Measurements from ENCODE around the gene MAP3K4. TPM values are rescaled to one million over a fixed set of nuclear protein-coding genes. Genes with fewer than 3 reads are reported as not detected.

MAP3K4 gene
- polyA plus RNA-seq, 3 donors: 3.2 to 12.3 (median 3.5) TPM

GRCh38 chr6:161116554-161116953 lies 125.0 kb downstream of the MAP3K4 start:
- no peaks in the 10 kb centered on the region for H3K27me3 Mint-ChIP-seq (ENCODE audit: low read depth in 3 of 3)
- H3K9me3 Mint-ChIP-seq: peaks cover 0 to 7% (median 5%) of the 10 kb centered on the region in 7 donors
- no peaks in the 10 kb centered on the region for H3K27me3 ChIP-seq (ENCODE audit: control insufficient read depth in 2 of 2, insufficient read depth in 2 of 2, low read length in 2 of 2)
- peaks cover 39 to 64% of the 10 kb centered on the region in 2 donors for H3K36me3 ChIP-seq (replicated peaks in 1 of 2; ENCODE audit: control insufficient read depth in 1 of 2, insufficient read depth in 2 of 2, low read length in 2 of 2)
- no peaks in the 10 kb centered on the region for H3K9me3 ChIP-seq (replicated peaks in 1 of 2; ENCODE audit: control insufficient read depth in 1 of 2, insufficient read depth in 1 of 2, low read length in 2 of 2)
- WGBS (ENCODE audit: insufficient coverage): 93% methylated on average over 3 of the region's 4 CpGs
- H4K20me1 ChIP-seq (ENCODE audit: insufficient read depth, low read length): no peaks in the 10 kb centered on the region
- H3K4me3 ChIP-seq (replicated peaks in 1 of 3; ENCODE audit: low read depth in 2 of 3, low read length in 3 of 3): no peak overlapping the region
- peaks cover 20 to 23% of the 10 kb centered on the region in 2 donors for H3K4me1 ChIP-seq (ENCODE audit: control insufficient read depth in 1 of 2, insufficient read depth in 2 of 2, low read length in 2 of 2)
- no peak overlapping the region for H2AFZ ChIP-seq (ENCODE audit: insufficient read depth, low read depth, low read length, poor library complexity, severe bottlenecking)
- H3K4me1 Mint-ChIP-seq: peaks cover 24% of the 10 kb centered on the region
- TF ChIP-seq CTCF (IDR thresholded peaks at IDR 0.05): no peak
- H3K27ac ChIP-seq (ENCODE audit: low read depth in 1 of 2, low read length in 2 of 2): peak overlapping the region; percentile 78 to 80
- no peak overlapping the region for H3K9ac ChIP-seq (ENCODE audit: insufficient read depth, low read length, poor library complexity, severe bottlenecking)
- H3K4me2 ChIP-seq (replicated peaks; ENCODE audit: extremely low read depth, low read length, poor library complexity, severe bottlenecking): no peak overlapping the region
- no peaks in the 10 kb centered on the region for H3K79me2 ChIP-seq (ENCODE audit: insufficient read depth, low read length)
- no peak overlapping the region for H3K4me3 Mint-ChIP-seq
- intact Hi-C loops (cut with micrococcal nuclease): loop anchor here (5.0 to 10.0 kb wide), 3 partner anchors 158 to 256 kb away; partner anchors contain the start of gene AGPAT4 (in 1 of the 2)
- peaks cover 58 to 77% of the 10 kb centered on the region in 2 donors for H3K36me3 Mint-ChIP-seq
- peak overlapping the region; percentile 91 to 97 (median 94) for H3K27ac Mint-ChIP-seq
- no peak for DNase-seq

GRCh38 chr6:161117308-161117707 lies 125.7 kb downstream of the MAP3K4 start:
- Histone ChIP-seq H3K4me3 (replicated peaks in 1 of 3; ENCODE audit: low read depth in 2 of 3, low read length in 3 of 3) (no peak overlapping the region), H3K4me2 (replicated peaks; ENCODE audit: extremely low read depth, low read length, poor library complexity, severe bottlenecking) (peak overlapping the region; percentile 33), H4K20me1 (ENCODE audit: insufficient read depth, low read length) (no peaks in the 10 kb centered on the region), H3K9ac (ENCODE audit: insufficient read depth, low read length, poor library complexity, severe bottlenecking) (no peak overlapping the region), H3K27ac (ENCODE audit: low read depth in 1 of 2, low read length in 2 of 2) (peak overlapping the region; percentile 78 to 80), H3K36me3 (replicated peaks in 1 of 2; ENCODE audit: control insufficient read depth in 1 of 2, insufficient read depth in 2 of 2, low read length in 2 of 2) (peaks cover 32 to 56% of the 10 kb centered on the region in 2 donors), H3K9me3 (replicated peaks in 1 of 2; ENCODE audit: control insufficient read depth in 1 of 2, insufficient read depth in 1 of 2, low read length in 2 of 2) (no peaks in the 10 kb centered on the region), H2AFZ (ENCODE audit: insufficient read depth, low read depth, low read length, poor library complexity, severe bottlenecking) (no peak overlapping the region), H3K4me1 (ENCODE audit: control insufficient read depth in 1 of 2, insufficient read depth in 2 of 2, low read length in 2 of 2) (peaks cover 20% of the 10 kb centered on the region in 2 donors), H3K27me3 (ENCODE audit: control insufficient read depth in 2 of 2, insufficient read depth in 2 of 2, low read length in 2 of 2) (no peaks in the 10 kb centered on the region), H3K79me2 (ENCODE audit: insufficient read depth, low read length) (no peaks in the 10 kb centered on the region)
- Mint-ChIP-seq H3K9me3 (peaks cover 0 to 12% (median 5%) of the 10 kb centered on the region in 7 donors), H3K4me3 (peak overlapping the region in 1 of 2 donors; percentile 7), H3K27ac (peak overlapping the region; percentile 91 to 97 (median 94)), H3K4me1 (peaks cover 24% of the 10 kb centered on the region), H3K36me3 (peaks cover 57 to 77% of the 10 kb centered on the region in 2 donors), H3K27me3 (ENCODE audit: low read depth in 3 of 3) (no peaks in the 10 kb centered on the region)
- no peak for TF ChIP-seq CTCF (IDR thresholded peaks at IDR 0.05)
- 0% methylated on average over 1 of the region's 7 CpGs for WGBS (ENCODE audit: insufficient coverage)
- intact Hi-C loops (cut with micrococcal nuclease): loop anchor here (5.0 to 10.0 kb wide), 3 partner anchors 157 to 255 kb away; partner anchors contain the start of gene AGPAT4 (in 1 of the 2)
- peak; percentile 95 to 99 (median 98) for DNase-seq

All from CD14-positive monocyte (primary cell).